ENCODE data around the gene KHDRBS2. TPM values are rescaled to one million over a fixed set of nuclear protein-coding genes. Genes with fewer than 3 reads are reported as not detected.

The KHDRBS2 gene
- total and polyA plus RNA-seq, 11 donors, result 0.15 to 0.29 TPM; not detected in 9

GRCh38 chr6:61682562-61682961 lies 603.5 kb downstream of the KHDRBS2 start:
- Histone ChIP-seq H3K27me3 (no peaks in the 10 kb centered on the region), H3K9me3 (peaks cover 0 to 5% (median 0%) of the 10 kb centered on the region in 12 donors), H3K27ac (no peak overlapping the region), H3K36me3 (no peaks in the 10 kb centered on the region), H3K4me3 (no peak overlapping the region), H3K4me1 (no peaks in the 10 kb centered on the region)
- TF ChIP-seq CTCF (IDR thresholded peaks at IDR 0.05), result no peak
- WGBS, 4 donors, result 27 to 38% (median 37%) methylated on average over 2 of the region's 2 CpGs
- DNase-seq, result no peak
- ATAC-seq, result no peak
- intact Hi-C loops (cut with DNase I), result no loop called here

DNA sequence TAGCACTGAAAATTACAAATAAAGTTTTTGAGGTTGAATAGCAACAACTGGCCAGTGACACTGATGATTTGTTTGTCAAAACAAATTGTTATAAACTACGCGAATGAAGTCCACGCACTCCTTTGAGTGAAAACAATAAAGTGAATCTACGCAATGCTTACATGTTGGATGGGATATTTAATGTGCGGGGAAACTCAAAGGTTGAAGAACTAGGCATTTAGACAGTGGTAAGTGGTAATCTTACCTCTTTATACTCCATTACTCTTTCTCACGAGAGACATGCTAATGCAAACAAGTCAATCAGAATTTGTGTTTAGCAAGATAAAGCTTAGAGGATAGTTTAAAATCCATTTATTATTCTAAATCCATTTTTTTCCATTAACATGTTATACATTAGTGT lies 606.4 kb downstream of the KHDRBS2 start:
- ATAC-seq, result no peak
- WGBS, 4 donors, result 88 to 90% (median 89%) methylated on average over 6 of the region's 6 CpGs
- no peak for TF ChIP-seq POLR2A (IDR thresholded peaks at IDR 0.05)
- TF ChIP-seq CTCF (IDR thresholded peaks at IDR 0.05), result no peak

DNA sequence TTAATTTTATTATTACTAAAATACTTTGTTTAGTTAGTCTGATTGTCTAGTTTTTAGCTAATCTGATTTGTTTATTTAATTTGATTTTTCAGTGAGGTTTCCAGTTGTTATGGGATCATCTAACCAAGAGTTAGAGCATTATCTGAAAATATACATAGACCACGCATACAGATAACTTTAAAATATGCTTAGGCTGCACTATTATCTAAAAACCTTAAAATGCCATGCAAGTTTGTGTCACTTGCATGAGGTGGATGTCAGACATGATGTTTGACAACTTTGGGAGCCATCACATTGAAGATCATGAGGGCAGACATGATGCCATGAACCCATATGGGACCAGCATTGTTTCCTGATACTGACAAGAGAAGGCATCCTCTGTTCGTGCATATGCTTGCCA lies 610.3 kb downstream of the KHDRBS2 start:
- peaks cover 0 to 4% (median 0%) of the 10 kb centered on the region in 12 donors for H3K9me3 ChIP-seq
- H3K4me1 ChIP-seq, result no peaks in the 10 kb centered on the region
- TF ChIP-seq POLR2A (IDR thresholded peaks at IDR 0.05) (no peak), CTCF (IDR thresholded peaks at IDR 0.05) (no peak)
- intact Hi-C loops (cut with DNase I), result no loop called here
- no peak overlapping the region for H3K27ac ChIP-seq
- no peak overlapping the region for H3K4me3 ChIP-seq
- WGBS, 4 donors, result 72 to 85% (median 76%) methylated on average over 2 of the region's 2 CpGs
- DNase-seq, result no peak
- no peak for ATAC-seq
- no peaks in the 10 kb centered on the region for H3K27me3 ChIP-seq
- no peaks in the 10 kb centered on the region for H3K36me3 ChIP-seq

More for the DNA sequence above, 606.4 kb downstream of the KHDRBS2 start:
- H3K9me3 ChIP-seq, result peaks cover 0 to 5% (median 0%) of the 10 kb centered on the region in 12 donors
- H3K4me3 ChIP-seq, result no peak overlapping the region
- no peaks in the 10 kb centered on the region for H3K4me1 ChIP-seq
- H3K36me3 ChIP-seq, result no peaks in the 10 kb centered on the region
- no peak for DNase-seq
- H3K27ac ChIP-seq, result no peak overlapping the region
- intact Hi-C loops (cut with DNase I), result no loop called here
- H3K27me3 ChIP-seq, result no peaks in the 10 kb centered on the region

DNA sequence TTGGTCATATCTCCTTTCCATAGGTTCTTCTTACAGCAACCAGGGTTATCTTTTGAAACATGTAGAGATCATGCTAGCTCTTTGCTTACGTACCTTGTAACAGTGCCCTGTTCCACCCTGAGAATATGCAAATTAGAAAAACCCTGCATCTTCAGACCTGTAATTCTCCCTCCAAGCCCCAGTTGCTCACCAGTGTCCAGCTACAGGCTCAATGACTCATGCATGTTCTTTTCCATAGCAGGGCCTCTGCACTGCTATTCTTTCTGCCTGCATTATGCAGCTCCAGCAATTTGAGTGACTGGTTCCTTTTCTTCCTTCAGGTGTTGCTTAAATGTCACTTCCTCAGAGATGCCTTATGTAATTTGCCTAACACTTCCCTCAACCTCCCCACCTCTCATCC lies 636.2 kb downstream of the KHDRBS2 start:
- no peaks in the 10 kb centered on the region for H3K27me3 ChIP-seq
- no peak overlapping the region for H3K27ac ChIP-seq
- H3K4me1 ChIP-seq, result no peaks in the 10 kb centered on the region
- ATAC-seq (no peak), DNase-seq (no peak)
- intact Hi-C loops (cut with DNase I), result no loop called here
- no peak overlapping the region for H3K4me3 ChIP-seq
- H3K9me3 ChIP-seq, result peaks cover 0 to 4% (median 0%) of the 10 kb centered on the region in 12 donors
- WGBS, 4 donors, result 75 to 85% (median 78%) methylated on average over 1 of the region's 1 CpG
- H3K36me3 ChIP-seq, result no peaks in the 10 kb centered on the region
- TF ChIP-seq CTCF (IDR thresholded peaks at IDR 0.05), result no peak
- no peak for TF ChIP-seq POLR2A (IDR thresholded peaks at IDR 0.05)
